Breast epithelium (tissue), 4 donors: ENCODE measurements around the gene CHD6. TPM values are rescaled to one million over a fixed set of nuclear protein-coding genes. Genes with fewer than 3 reads are reported as not detected.

Experiments used
- DNase-seq, 2 donors: peaks; one replicate each; pipeline ENCODE4 v3.0.0-alpha.2; 2019; ENCODE audit warnings: low spot score in 2 of 2
- H3K27ac ChIP-seq, 2 donors: fragments of 200-600 bp; sonication (generic) in 1 of 2; one replicate each; pipeline ENCODE4 v1.5.1; 2016 to 2019; ENCODE audit warnings: mild to moderate bottlenecking in 1 of 2
- H3K27me3 ChIP-seq, 2 donors: fragments of 200-600 bp; sonication (generic) in 1 of 2; one replicate each; pipeline versions ENCODE4 v1.5.1 to v1.6.0; 2017 to 2019; ENCODE audit warnings: control low read depth in 1 of 2, mild to moderate bottlenecking in 1 of 2
- H3K36me3 ChIP-seq: fragments of 200-600 bp; one replicate; pipeline ENCODE4 v1.5.1; 2019
- H3K4me1 ChIP-seq, 2 donors: fragments of 200-600 bp; sonication (generic); one replicate each; pipeline ENCODE4 v1.5.1; 2016 to 2019; ENCODE audit warnings: control low read depth in 1 of 2
- H3K4me3 ChIP-seq, 3 donors: fragments of 200-600 bp; sonication (generic); 1 replicate in 2 of 3; 2 replicates in 1 of 3; pipeline ENCODE4 v1.5.1; 2016 to 2019; ENCODE audit warnings: mild to moderate bottlenecking in 3 of 3, moderate library complexity in 2 of 3
- H3K9me3 ChIP-seq, 2 donors: fragments of 200-600 bp; sonication (generic) in 1 of 2; one replicate each; pipeline ENCODE4 v1.5.1; 2016 to 2019; ENCODE audit warnings: control low read depth in 1 of 2
- CTCF ChIP-seq, 3 donors: fragments of 450-650 bp; IDR thresholded peaks; one replicate each; pipeline ENCODE4 v1.5.1; 2016 to 2017; ENCODE audit warnings: antibody characterized with exemption in 3 of 3, mild to moderate bottlenecking in 3 of 3, moderate library complexity in 3 of 3
- POLR2A ChIP-seq: fragments of 450-650 bp; IDR thresholded peaks from one replicate; pipeline ENCODE4 v1.6.1; 2016; ENCODE audit warnings: antibody characterized with exemption, mild to moderate bottlenecking, moderate library complexity
- POLR2AphosphoS5 ChIP-seq, 3 donors: sonication (generic); formaldehyde crosslinking; IDR thresholded peaks; one replicate each; pipeline ENCODE4 v1.6.1; 2017; ENCODE audit warnings: antibody characterized with exemption in 3 of 3
- intact Hi-C: fragments of 100-400 bp; cut with DNase I; formaldehyde crosslinking; loops from one replicate; pipeline ENCODE4 v1.15.1; 2023; ENCODE audit warnings: low total_unique reads
- total RNA-seq, 3 donors: library from RNA; depleted of rRNA; stranded (reverse); fragments of >200 nt; gene quantifications; one replicate each; pipeline ENCODE4 v1.1.0, GENCODE V29; 2016

CHD6 gene
- total RNA-seq, 3 donors from 2014 or later = 31.4 to 85.8 (median 81.0) TPM

GRCh38 chr20:41456351-41456750 is 161.8 kb downstream of the CHD6 start:
- Histone ChIP-seq H3K27ac (no peak overlapping the region), H3K9me3 (no peaks in the 10 kb centered on the region), H3K27me3 (no peaks in the 10 kb centered on the region), H3K4me3 (no peak overlapping the region), H3K36me3 (no peaks in the 10 kb centered on the region), H3K4me1 (no peaks in the 10 kb centered on the region)
- no peak for DNase-seq
- no peak for TF ChIP-seq CTCF (IDR thresholded peaks at IDR 0.05)
- intact Hi-C loops = no loop called here

- Histone ChIP-seq H3K9me3 (no peaks in the 10 kb centered on the region), H3K27me3 (no peaks in the 10 kb centered on the region), H3K4me3 (no peak overlapping the region), H3K36me3 (no peaks in the 10 kb centered on the region), H3K27ac (no peak overlapping the region), H3K4me1 (no peaks in the 10 kb centered on the region)
- no peak for TF ChIP-seq CTCF (IDR thresholded peaks at IDR 0.05)
- no peak for TF ChIP-seq POLR2AphosphoS5 (IDR thresholded peaks at IDR 0.05)
- no peak for TF ChIP-seq POLR2A
- intact Hi-C loops = no loop called here
- no peak for DNase-seq
Observed at GRCh38 chr20:41454250-41454649, 163.9 kb downstream of the CHD6 start.

GRCh38 chr20:41453010-41453950 is 164.9 kb downstream of the CHD6 start:
- intact Hi-C loops = no loop called here
- no peaks in the 10 kb centered on the region for H3K4me1 ChIP-seq
- H3K27ac ChIP-seq = no peak overlapping the region
- H3K9me3 ChIP-seq = no peaks in the 10 kb centered on the region
- no peaks in the 10 kb centered on the region for H3K27me3 ChIP-seq
- DNase-seq = no peak
- TF ChIP-seq CTCF (IDR thresholded peaks at IDR 0.05) (no peak), POLR2A (no peak), POLR2AphosphoS5 (IDR thresholded peaks at IDR 0.05) (no peak)
- no peak overlapping the region for H3K4me3 ChIP-seq
- no peaks in the 10 kb centered on the region for H3K36me3 ChIP-seq

GRCh38 chr20:41452226-41452625 is 166.0 kb downstream of the CHD6 start:
- H3K9me3 ChIP-seq = no peaks in the 10 kb centered on the region
- no peak overlapping the region for H3K27ac ChIP-seq
- no peak for TF ChIP-seq POLR2A
- no peak for TF ChIP-seq CTCF (IDR thresholded peaks at IDR 0.05)
- no peak for TF ChIP-seq POLR2AphosphoS5 (IDR thresholded peaks at IDR 0.05)
- H3K36me3 ChIP-seq = no peaks in the 10 kb centered on the region
- intact Hi-C loops = no loop called here
- H3K4me1 ChIP-seq = no peaks in the 10 kb centered on the region
- no peak for DNase-seq
- no peaks in the 10 kb centered on the region for H3K27me3 ChIP-seq
- H3K4me3 ChIP-seq = no peak overlapping the region

GRCh38 chr20:41447006-41447405 is 171.2 kb downstream of the CHD6 start:
- H3K4me3 ChIP-seq = no peak overlapping the region
- DNase-seq = no peak
- H3K27ac ChIP-seq = no peak overlapping the region
- peaks cover 4% of the 10 kb centered on the region for H3K36me3 ChIP-seq
- TF ChIP-seq CTCF (IDR thresholded peaks at IDR 0.05) (no peak), POLR2AphosphoS5 (IDR thresholded peaks at IDR 0.05) (no peak), POLR2A (no peak)
- H3K4me1 ChIP-seq = no peaks in the 10 kb centered on the region
- intact Hi-C loops = no loop called here
- no peaks in the 10 kb centered on the region for H3K9me3 ChIP-seq
- H3K27me3 ChIP-seq = no peaks in the 10 kb centered on the region
